ENCODE results near the gene SLC50A1. TPM values are rescaled to one million over a fixed set of nuclear protein-coding genes. Genes with fewer than 3 reads are reported as not detected.

Gene SLC50A1
- total RNA-seq, 1 experiment from 2014 or later: 39.0 TPM

DNA sequence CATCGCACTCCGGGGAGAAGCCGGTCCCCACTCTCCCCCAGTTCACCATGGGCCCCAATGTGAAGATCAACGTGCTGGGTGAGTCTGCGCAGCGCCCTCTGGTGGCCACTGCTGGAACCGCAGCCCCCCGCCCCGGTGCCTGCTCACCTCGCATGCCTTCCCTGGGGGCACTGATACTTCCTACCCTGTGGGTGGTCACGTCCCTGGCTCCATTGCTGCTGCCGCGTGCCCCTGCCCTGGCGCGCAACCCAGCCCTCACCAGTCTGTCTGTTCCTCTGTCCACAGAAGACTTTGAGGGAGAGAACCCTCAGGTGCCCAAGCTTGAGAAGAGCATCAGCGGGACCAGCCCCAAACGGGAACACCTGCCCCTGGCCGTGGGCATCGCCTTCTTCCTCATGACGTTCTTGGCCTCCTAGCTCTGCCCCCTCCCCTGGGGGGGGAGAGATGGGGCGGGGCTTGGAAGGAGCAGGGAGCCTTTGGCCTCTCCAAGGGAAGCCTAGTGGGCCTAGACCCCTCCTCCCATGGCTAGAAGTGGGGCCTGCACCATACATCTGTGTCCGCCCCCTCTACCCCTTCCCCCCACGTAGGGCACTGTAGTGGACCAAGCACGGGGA is 49.4 kb upstream of the SLC50A1 start (continued):
- TF ChIP-seq, protein P1, sequence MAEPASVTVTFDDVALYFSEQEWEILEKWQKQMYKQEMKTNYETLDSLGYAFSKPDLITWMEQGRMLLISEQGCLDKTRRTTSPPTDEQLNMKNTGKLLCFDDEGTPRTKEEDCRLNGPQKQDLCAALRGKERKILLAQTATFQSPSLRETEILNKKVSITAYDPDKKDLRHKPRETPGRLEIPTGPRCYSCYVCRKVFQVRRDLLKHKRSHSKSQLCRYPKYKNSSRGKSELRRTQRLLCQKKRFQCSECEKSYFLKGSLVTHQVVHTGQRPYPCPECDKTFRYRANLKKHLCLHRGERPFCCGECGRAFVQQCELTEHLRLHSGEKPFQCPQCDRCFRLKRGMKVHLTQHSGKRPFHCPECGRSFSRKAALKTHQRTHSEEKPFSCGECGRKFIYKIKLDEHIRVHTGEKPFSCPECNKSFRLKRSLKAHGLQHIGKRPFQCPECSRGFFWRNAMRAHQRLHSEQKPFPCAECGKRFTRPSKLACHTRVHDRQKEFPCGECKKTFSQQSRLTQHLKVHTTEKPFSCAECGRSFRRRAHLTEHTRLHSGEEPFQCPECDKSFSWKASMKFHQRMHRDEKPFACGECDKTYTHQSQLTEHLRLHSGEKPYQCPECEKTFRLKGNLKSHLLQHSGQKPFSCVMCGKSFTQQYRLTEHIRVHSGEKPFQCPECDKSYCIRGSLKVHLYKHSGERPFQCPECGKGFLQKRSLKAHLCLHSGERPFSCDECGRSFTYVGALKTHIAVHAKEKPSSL (CRISPR knock-in tag; conservative IDR thresholded peaks at IDR 0.05): no peak
- TF ChIP-seq, protein P2, sequence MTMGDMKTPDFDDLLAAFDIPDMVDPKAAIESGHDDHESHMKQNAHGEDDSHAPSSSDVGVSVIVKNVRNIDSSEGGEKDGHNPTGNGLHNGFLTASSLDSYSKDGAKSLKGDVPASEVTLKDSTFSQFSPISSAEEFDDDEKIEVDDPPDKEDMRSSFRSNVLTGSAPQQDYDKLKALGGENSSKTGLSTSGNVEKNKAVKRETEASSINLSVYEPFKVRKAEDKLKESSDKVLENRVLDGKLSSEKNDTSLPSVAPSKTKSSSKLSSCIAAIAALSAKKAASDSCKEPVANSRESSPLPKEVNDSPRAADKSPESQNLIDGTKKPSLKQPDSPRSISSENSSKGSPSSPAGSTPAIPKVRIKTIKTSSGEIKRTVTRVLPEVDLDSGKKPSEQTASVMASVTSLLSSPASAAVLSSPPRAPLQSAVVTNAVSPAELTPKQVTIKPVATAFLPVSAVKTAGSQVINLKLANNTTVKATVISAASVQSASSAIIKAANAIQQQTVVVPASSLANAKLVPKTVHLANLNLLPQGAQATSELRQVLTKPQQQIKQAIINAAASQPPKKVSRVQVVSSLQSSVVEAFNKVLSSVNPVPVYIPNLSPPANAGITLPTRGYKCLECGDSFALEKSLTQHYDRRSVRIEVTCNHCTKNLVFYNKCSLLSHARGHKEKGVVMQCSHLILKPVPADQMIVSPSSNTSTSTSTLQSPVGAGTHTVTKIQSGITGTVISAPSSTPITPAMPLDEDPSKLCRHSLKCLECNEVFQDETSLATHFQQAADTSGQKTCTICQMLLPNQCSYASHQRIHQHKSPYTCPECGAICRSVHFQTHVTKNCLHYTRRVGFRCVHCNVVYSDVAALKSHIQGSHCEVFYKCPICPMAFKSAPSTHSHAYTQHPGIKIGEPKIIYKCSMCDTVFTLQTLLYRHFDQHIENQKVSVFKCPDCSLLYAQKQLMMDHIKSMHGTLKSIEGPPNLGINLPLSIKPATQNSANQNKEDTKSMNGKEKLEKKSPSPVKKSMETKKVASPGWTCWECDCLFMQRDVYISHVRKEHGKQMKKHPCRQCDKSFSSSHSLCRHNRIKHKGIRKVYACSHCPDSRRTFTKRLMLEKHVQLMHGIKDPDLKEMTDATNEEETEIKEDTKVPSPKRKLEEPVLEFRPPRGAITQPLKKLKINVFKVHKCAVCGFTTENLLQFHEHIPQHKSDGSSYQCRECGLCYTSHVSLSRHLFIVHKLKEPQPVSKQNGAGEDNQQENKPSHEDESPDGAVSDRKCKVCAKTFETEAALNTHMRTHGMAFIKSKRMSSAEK (CRISPR knock-in tag; IDR thresholded peaks at IDR 0.05; ENCODE audit: borderline replicate concordance): no peak
- TF ChIP-seq ESRRA (CRISPR knock-in tag; IDR thresholded peaks at IDR 0.05; ENCODE audit: borderline replicate concordance): no peak

DNA sequence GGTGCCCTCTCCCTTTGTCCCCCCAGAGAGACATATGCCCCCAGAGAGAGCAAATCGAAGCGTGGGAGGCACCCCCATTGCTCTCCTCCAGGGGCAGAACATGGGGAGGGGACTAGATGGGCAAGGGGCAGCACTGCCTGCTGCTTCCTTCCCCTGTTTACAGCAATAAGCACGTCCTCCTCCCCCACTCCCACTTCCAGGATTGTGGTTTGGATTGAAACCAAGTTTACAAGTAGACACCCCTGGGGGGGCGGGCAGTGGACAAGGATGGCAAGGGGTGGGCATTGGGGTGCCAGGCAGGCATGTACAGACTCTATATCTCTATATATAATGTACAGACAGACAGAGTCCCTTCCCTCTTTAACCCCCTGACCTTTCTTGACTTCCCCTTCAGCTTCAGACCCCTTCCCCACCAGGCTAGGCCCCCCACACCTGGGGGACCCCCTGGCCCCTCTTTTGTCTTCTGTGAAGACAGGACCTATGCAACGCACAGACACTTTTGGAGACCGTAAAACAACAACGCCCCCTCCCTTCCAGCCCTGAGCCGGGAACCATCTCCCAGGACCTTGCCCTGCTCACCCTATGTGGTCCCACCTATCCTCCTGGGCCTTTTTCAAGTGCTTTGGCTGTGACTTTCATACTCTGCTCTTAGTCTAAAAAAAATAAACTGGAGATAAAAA is 48.7 kb upstream of the SLC50A1 start:
- Mint-ChIP-seq H3K36me3 (no peaks in the 10 kb centered on the region), H3K4me3 (0 out of 2 replicates have a peak overlapping the region, but pooled peaks have one; percentile 95), H3K4me1 (peaks cover 38% of the 10 kb centered on the region), H3K9me3 (no peaks in the 10 kb centered on the region), H3K27ac (no peak overlapping the region), H3K27me3 (ENCODE audit: low read depth) (peaks cover 34% of the 10 kb centered on the region)
- POLR2A ChIA-PET: no interaction called here
- CTCF ChIA-PET: interaction anchor here (1.0 to 3.1 kb wide), 19 partner anchors 8 to 217 kb away, joined by 3 to 156 read pairs (median 23); partner anchors contain the start of genes ADAM15, CKS1B, DPM3 and EFNA4
- peak; percentile 50 for DNase-seq (ENCODE audit: low spot score)
- no peak for ATAC-seq
- TF ChIP-seq ZNF232 (CRISPR knock-in tag; IDR thresholded peaks at IDR 0.05): no peak
- TF ChIP-seq ZNF416 (CRISPR knock-in tag; IDR thresholded peaks at IDR 0.05): no peak
- TF ChIP-seq, protein P3, sequence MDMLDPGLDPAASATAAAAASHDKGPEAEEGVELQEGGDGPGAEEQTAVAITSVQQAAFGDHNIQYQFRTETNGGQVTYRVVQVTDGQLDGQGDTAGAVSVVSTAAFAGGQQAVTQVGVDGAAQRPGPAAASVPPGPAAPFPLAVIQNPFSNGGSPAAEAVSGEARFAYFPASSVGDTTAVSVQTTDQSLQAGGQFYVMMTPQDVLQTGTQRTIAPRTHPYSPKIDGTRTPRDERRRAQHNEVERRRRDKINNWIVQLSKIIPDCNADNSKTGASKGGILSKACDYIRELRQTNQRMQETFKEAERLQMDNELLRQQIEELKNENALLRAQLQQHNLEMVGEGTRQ (CRISPR knock-in tag; IDR thresholded peaks at IDR 0.05): no peak
- TF ChIP-seq, protein P4, sequence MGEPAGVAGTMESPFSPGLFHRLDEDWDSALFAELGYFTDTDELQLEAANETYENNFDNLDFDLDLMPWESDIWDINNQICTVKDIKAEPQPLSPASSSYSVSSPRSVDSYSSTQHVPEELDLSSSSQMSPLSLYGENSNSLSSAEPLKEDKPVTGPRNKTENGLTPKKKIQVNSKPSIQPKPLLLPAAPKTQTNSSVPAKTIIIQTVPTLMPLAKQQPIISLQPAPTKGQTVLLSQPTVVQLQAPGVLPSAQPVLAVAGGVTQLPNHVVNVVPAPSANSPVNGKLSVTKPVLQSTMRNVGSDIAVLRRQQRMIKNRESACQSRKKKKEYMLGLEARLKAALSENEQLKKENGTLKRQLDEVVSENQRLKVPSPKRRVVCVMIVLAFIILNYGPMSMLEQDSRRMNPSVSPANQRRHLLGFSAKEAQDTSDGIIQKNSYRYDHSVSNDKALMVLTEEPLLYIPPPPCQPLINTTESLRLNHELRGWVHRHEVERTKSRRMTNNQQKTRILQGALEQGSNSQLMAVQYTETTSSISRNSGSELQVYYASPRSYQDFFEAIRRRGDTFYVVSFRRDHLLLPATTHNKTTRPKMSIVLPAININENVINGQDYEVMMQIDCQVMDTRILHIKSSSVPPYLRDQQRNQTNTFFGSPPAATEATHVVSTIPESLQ (CRISPR knock-in tag; IDR thresholded peaks at IDR 0.05): no peak
- no peak for TF ChIP-seq ZNF671 (CRISPR knock-in tag; IDR thresholded peaks at IDR 0.05)
- TF ChIP-seq, protein P5, sequence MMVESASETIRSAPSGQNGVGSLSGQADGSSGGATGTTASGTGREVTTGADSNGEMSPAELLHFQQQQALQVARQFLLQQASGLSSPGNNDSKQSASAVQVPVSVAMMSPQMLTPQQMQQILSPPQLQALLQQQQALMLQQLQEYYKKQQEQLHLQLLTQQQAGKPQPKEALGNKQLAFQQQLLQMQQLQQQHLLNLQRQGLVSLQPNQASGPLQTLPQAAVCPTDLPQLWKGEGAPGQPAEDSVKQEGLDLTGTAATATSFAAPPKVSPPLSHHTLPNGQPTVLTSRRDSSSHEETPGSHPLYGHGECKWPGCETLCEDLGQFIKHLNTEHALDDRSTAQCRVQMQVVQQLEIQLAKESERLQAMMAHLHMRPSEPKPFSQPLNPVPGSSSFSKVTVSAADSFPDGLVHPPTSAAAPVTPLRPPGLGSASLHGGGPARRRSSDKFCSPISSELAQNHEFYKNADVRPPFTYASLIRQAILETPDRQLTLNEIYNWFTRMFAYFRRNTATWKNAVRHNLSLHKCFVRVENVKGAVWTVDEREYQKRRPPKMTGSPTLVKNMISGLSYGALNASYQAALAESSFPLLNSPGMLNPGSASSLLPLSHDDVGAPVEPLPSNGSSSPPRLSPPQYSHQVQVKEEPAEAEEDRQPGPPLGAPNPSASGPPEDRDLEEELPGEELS (CRISPR knock-in tag; IDR thresholded peaks at IDR 0.05): no peak
- TF ChIP-seq CBFB (CRISPR knock-in tag; IDR thresholded peaks at IDR 0.05; ENCODE audit: low read depth): no peak
- no peak for TF ChIP-seq NFYB (CRISPR knock-in tag; conservative IDR thresholded peaks at IDR 0.05; ENCODE audit: low read depth)
- TF ChIP-seq, protein P6, sequence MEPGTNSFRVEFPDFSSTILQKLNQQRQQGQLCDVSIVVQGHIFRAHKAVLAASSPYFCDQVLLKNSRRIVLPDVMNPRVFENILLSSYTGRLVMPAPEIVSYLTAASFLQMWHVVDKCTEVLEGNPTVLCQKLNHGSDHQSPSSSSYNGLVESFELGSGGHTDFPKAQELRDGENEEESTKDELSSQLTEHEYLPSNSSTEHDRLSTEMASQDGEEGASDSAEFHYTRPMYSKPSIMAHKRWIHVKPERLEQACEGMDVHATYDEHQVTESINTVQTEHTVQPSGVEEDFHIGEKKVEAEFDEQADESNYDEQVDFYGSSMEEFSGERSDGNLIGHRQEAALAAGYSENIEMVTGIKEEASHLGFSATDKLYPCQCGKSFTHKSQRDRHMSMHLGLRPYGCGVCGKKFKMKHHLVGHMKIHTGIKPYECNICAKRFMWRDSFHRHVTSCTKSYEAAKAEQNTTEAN (CRISPR knock-in tag; IDR thresholded peaks at IDR 0.05): no peak
- TF ChIP-seq, protein P7, sequence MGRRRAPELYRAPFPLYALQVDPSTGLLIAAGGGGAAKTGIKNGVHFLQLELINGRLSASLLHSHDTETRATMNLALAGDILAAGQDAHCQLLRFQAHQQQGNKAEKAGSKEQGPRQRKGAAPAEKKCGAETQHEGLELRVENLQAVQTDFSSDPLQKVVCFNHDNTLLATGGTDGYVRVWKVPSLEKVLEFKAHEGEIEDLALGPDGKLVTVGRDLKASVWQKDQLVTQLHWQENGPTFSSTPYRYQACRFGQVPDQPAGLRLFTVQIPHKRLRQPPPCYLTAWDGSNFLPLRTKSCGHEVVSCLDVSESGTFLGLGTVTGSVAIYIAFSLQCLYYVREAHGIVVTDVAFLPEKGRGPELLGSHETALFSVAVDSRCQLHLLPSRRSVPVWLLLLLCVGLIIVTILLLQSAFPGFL (CRISPR knock-in tag; IDR thresholded peaks at IDR 0.05; ENCODE audit: borderline replicate concordance): no peak
- TF ChIP-seq KAT7 (CRISPR knock-in tag; IDR thresholded peaks at IDR 0.05; ENCODE audit: borderline replicate concordance): no peak
- TF ChIP-seq MYBL2 (CRISPR knock-in tag; IDR thresholded peaks at IDR 0.05): no peak

Data from WTC11 (cell line).